ENCODE results near the gene F11R.
A peak's percentile ranks its signal among the peaks of the same experiment; 100 is the strongest.
"Not testable (repeated sequence)": the region's sequence is repeated elsewhere in the genome, so short reads cannot be mapped to it uniquely, and the experiment has no call there.

The F11R gene

GRCh38 chr1:160971618-160972056 lies 49.3 kb downstream of the F11R start:
- DNase-seq (ENCODE audit: low spot score): no peak

GRCh38 chr1:160963521-160963920 lies 57.4 kb downstream of the F11R start:
- DNase-seq (ENCODE audit: low spot score): no peak

- DNase-seq (ENCODE audit: low spot score): no peak
Measured at GRCh38 chr1:160961419-160961818, 59.5 kb downstream of the F11R start.

GRCh38 chr1:160956966-160957365 lies 64.0 kb downstream of the F11R start:
- no peak for DNase-seq (ENCODE audit: low spot score)

GRCh38 chr1:160954158-160955104 lies 66.5 kb downstream of the F11R start, which contains the start of gene ITLN2:
TSS of gene ITLN2 (minus strand) at chr1:160954809. CDS start at chr1:160954741, 68 bp downstream.
- no peak for DNase-seq (ENCODE audit: low spot score)

GRCh38 chr1:160953030-160953429 lies 67.9 kb downstream of the F11R start:
- DNase-seq (ENCODE audit: low spot score): no peak

- no peak for DNase-seq (ENCODE audit: low spot score)
Measured at GRCh38 chr1:160952129-160952510, 68.8 kb downstream of the F11R start.

- DNase-seq (ENCODE audit: low spot score): peak; percentile 44
Measured at GRCh38 chr1:160951443-160952128, 69.4 kb downstream of the F11R start.

- no peak for DNase-seq (ENCODE audit: low spot score)
Measured at GRCh38 chr1:160950657-160951056, 70.3 kb downstream of the F11R start.

- no peak for DNase-seq (ENCODE audit: low spot score)
Measured at GRCh38 chr1:160949881-160950280, 71.1 kb downstream of the F11R start.

GRCh38 chr1:160949216-160949880 lies 71.6 kb downstream of the F11R start:
- not testable (repeated sequence) for DNase-seq (ENCODE audit: low spot score)

- DNase-seq (ENCODE audit: low spot score): not testable (repeated sequence)
Measured at GRCh38 chr1:160947174-160947759, 73.7 kb downstream of the F11R start.

GRCh38 chr1:160945881-160946280 lies 75.1 kb downstream of the F11R start:
- DNase-seq (ENCODE audit: low spot score): not testable (repeated sequence)

All from putamen (tissue), 1 donor.